HUES48 (cell line): ENCODE results near the gene SERPINE3.

Experiments used
- H3K27ac ChIP-seq: one replicate; pipeline ENCODE4 v1.7.0; 2013; ENCODE audit warnings: low read depth, low read length, inconsistent platforms
- H3K27me3 ChIP-seq: 2 replicates; pipeline ENCODE4 v1.6.1; 2013; ENCODE audit warnings: mild to moderate bottlenecking, low read length; ENCODE audit not compliant: control insufficient read depth, insufficient read depth
- H3K36me3 ChIP-seq: 2 replicates; pipeline ENCODE4 v1.6.1; 2013; ENCODE audit warnings: low read length; ENCODE audit not compliant: control insufficient read depth, insufficient read depth
- H3K4me1 ChIP-seq: 2 replicates; pipeline ENCODE4 v1.6.1; 2013; ENCODE audit warnings: mild to moderate bottlenecking, low read length; ENCODE audit not compliant: control insufficient read depth, insufficient read depth
- H3K4me3 ChIP-seq: 2 replicates; pipeline ENCODE4 v1.5.1; 2013; ENCODE audit warnings: mild to moderate bottlenecking, low read depth, low read length
- H3K9ac ChIP-seq: 2 replicates; pipeline ENCODE4 v1.6.1; 2013; ENCODE audit warnings: mild to moderate bottlenecking, low read depth, low read length, moderate library complexity
- H3K9me3 ChIP-seq: 2 replicates; pipeline ENCODE4 v1.6.1; 2013; ENCODE audit warnings: low read length; ENCODE audit not compliant: control insufficient read depth, insufficient read depth

The SERPINE3 gene

DNA sequence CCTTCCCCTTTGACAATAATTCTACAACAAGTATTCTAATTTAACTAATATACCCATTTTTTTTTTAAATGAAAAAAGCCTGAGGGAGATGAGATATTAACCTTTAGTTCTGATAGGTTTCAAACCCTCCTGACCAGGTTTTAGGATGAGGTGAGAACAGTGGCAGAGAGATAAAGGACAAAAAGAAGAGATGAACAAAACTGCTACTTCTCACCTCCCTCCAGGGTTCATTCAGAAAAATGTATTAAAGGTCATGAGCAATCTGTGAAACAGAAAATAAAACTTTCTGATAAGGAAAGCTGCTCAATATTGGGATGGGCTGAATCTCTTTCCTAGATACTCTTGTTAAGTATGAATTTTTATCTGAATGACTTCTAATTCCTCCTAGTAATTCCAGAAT lies 24.1 kb downstream of the SERPINE3 start:
- H3K4me1 ChIP-seq: peaks cover 6% of the 10 kb centered on the region; the same call in 1 of the 2 replicates
- H3K27me3 ChIP-seq: no peaks in the 10 kb centered on the region
- H3K36me3 ChIP-seq: peaks cover 64% of the 10 kb centered on the region
- H3K27ac ChIP-seq: no peak overlapping the region
- H3K9ac ChIP-seq: no peak overlapping the region
- H3K9me3 ChIP-seq: no peaks in the 10 kb centered on the region
- no peak overlapping the region for H3K4me3 ChIP-seq

DNA sequence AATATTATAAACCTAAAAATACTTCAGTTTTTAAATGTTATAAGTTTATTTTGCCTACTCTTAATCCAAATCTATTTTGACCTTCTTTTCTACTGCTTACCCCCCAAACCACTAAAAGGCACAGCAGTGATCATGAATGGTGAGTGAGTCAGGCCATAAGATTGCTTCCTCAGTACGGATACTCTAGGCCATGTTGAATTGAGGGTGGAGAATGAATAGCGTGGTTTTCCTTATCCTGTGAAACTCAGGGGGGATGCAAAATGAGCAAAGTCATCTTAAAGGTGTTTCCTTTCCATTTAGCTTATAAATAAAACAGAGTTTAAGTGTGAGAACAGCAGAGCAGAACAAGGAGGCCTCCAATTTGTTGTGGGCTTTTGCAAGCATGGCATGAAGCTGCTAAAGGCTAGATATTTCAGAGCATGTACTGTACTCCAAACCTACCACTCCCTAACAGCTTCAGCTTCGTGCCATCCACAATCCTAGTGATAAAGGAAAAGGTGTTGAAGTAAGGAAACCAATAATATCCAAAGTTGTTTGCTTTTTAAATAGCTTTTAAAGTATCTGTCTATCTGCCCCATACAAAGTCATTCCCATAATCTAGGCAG lies 25.0 kb downstream of the SERPINE3 start:
- Histone ChIP-seq H3K4me3 (no peak overlapping the region), H3K27ac (peak overlapping the region; percentile 42), H3K27me3 (no peaks in the 10 kb centered on the region), H3K9ac (no peak overlapping the region), H3K9me3 (no peaks in the 10 kb centered on the region), H3K36me3 (peaks cover 72% of the 10 kb centered on the region), H3K4me1 (peaks cover 6% of the 10 kb centered on the region; the same call in 1 of the 2 replicates)

DNA sequence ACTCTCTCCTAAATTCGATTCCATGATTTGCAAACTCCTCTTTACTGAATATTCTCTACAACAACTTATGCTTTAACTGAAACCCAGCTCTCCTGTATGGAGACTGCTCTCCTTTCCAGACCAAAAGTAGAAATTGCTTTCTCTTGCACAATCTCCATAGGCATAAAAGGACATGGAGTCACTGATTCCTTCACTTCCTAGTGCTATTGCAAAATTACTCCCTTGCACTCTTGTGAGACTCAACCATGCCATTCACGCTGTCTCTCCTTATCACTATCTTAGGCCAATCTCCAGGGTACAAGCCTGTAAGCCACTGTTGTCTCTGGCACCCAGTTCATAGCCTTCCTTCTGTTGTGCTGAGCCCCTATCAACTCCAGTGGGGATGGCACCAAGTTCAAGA lies 30.6 kb downstream of the SERPINE3 start:
- H3K9ac ChIP-seq: no peak overlapping the region
- H3K4me1 ChIP-seq: peaks cover 18% of the 10 kb centered on the region
- no peaks in the 10 kb centered on the region for H3K27me3 ChIP-seq
- no peak overlapping the region for H3K4me3 ChIP-seq
- H3K9me3 ChIP-seq: no peaks in the 10 kb centered on the region
- H3K27ac ChIP-seq: no peak overlapping the region
- peaks cover 87% of the 10 kb centered on the region for H3K36me3 ChIP-seq

DNA sequence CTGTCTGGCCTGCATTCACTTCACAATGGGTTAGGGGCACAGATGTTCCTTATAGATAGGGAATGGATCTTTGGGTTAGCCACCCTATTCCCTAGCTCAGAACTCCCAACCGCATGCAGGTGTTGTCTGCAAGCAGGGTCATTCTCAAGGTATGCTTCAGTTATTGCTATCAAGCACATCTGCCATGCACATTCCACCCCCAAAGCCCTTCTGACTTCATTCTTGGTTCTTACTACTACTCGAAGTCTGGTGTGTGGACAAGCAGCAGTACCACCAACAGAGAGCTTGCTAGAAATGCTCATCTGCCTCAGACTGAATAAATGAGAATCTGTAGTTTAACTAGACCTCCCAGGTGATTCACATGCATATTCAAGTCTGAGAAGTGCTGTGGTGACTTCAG lies 31.3 kb downstream of the SERPINE3 start:
- no peaks in the 10 kb centered on the region for H3K27me3 ChIP-seq
- H3K4me1 ChIP-seq: peaks cover 18% of the 10 kb centered on the region
- peaks cover 87% of the 10 kb centered on the region for H3K36me3 ChIP-seq
- H3K4me3 ChIP-seq: no peak overlapping the region
- H3K9ac ChIP-seq: no peak overlapping the region
- H3K9me3 ChIP-seq: no peaks in the 10 kb centered on the region
- H3K27ac ChIP-seq: no peak overlapping the region

DNA sequence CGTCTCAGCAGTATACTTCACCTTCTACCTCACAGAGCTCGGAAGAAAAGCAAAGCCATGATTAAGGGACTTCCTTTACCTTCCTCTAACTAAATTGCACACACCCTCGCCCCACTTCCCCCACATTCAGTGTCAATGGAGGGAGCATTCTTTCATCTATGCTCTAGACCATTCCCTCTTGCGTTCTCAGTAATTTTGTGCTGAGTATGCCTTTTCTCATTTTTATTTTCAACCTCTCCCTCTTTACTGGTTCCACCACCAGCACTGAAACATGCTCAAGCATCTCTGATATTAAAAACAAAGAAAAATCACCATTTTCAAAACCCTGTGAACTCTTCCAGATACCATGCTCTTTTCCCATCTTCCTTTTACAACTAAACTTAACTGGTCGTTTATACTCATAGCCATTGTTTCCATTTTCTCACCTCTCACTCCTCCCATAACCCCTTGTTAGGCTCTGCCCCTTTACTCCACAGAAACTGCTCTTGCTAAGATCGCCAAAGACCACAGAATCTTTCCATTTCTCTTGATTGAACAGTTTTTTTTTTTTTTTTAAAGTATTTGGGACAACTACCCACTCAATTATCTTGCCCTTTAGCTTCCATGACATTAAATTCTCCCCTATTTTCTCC lies 32.4 kb downstream of the SERPINE3 start:
- Histone ChIP-seq H3K27ac (no peak overlapping the region), H3K27me3 (no peaks in the 10 kb centered on the region), H3K4me1 (peaks cover 18% of the 10 kb centered on the region), H3K9me3 (no peaks in the 10 kb centered on the region), H3K4me3 (no peak overlapping the region), H3K9ac (no peak overlapping the region), H3K36me3 (peaks cover 87% of the 10 kb centered on the region)

DNA sequence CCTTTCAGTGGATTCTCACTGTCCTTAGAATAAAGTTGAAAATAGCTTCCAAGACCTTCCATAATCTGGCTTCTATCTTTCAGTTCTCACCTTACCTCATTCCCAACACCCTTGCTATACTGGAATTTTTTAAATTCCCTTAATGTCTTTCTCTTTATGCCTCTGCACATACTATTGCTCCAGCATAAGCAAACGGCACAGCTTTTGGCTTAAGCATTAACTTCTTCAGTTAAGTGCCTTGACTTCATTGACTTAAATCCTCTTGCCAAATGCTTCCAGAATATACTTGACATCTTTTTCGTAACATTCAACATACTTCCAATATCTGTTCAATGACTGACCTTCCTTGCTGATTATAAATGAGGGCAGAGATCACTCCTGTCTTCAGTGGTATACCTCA lies 34.0 kb downstream of the SERPINE3 start:
- Histone ChIP-seq H3K36me3 (peaks cover 87% of the 10 kb centered on the region), H3K9me3 (no peaks in the 10 kb centered on the region), H3K27me3 (no peaks in the 10 kb centered on the region), H3K4me1 (peaks cover 18% of the 10 kb centered on the region), H3K27ac (no peak overlapping the region), H3K4me3 (no peak overlapping the region), H3K9ac (no peak overlapping the region)

DNA sequence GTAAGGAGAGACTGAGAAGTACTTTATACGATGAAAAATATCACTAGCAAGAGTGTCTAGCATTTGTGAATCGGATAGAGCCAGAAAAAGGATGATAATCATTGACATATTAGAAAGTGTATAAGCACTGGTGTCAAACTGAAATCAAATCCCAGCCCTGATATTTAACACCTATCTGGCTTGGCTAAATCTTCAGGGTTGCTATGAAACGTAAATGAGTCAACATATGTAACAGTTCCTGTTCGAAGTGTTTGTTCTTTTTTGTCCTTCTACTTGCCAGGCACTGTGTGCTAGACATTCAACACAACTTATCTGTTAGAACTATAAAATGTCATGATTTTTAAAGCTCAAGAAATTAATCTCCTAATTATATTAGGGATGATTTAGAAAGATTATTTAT lies 40.8 kb downstream of the SERPINE3 start:
- H3K9ac ChIP-seq: no peak overlapping the region
- H3K27me3 ChIP-seq: no peaks in the 10 kb centered on the region
- H3K4me3 ChIP-seq: no peak overlapping the region
- H3K4me1 ChIP-seq: no peaks in the 10 kb centered on the region
- H3K9me3 ChIP-seq: no peaks in the 10 kb centered on the region
- no peak overlapping the region for H3K27ac ChIP-seq
- H3K36me3 ChIP-seq: peaks cover 89% of the 10 kb centered on the region

DNA sequence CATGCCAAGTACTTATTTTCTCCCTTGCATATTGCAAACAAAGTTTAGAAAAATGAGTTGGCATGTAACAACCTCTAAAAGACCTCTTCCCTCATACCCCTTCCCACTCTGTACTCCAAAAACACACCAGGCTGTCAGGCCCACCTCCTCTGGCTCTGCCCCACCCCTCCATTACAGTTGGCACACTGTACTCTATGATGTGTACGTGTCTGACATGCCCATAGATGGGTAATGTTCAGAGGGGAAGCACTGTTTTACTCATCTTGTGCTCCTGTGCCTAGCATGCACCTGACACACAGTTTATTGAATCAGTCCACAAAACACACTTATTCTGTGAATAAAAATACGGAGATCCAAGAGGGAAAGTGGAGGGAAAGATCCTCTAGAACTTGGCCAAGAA lies 45.6 kb downstream of the SERPINE3 start:
- peaks cover 61% of the 10 kb centered on the region for H3K36me3 ChIP-seq
- no peak overlapping the region for H3K27ac ChIP-seq
- H3K9me3 ChIP-seq: no peaks in the 10 kb centered on the region
- H3K9ac ChIP-seq: no peak overlapping the region
- no peaks in the 10 kb centered on the region for H3K4me1 ChIP-seq
- no peaks in the 10 kb centered on the region for H3K27me3 ChIP-seq
- H3K4me3 ChIP-seq: no peak overlapping the region

DNA sequence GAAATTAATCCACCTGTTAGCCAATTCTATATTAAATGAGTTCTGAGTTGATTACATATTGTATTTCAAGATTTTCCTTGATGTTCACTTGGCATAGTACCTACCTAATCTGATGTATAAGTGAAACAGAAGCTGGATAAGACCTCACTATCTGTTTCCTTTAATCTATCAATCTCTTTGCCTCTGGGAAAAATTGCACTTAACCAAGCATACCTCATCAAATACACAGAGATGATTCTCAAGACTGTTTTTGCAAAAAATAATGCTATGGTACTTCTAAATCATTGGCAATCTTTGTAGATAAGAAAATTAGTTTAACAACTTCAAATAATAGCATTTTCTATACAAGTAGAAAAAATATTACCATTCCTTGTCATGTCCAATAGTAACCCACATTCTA lies 55.2 kb downstream of the SERPINE3 start:
- H3K36me3 ChIP-seq: peaks cover 17% of the 10 kb centered on the region
- no peak overlapping the region for H3K9ac ChIP-seq
- no peak overlapping the region for H3K4me3 ChIP-seq
- peaks cover 24% of the 10 kb centered on the region for H3K4me1 ChIP-seq
- H3K9me3 ChIP-seq: no peaks in the 10 kb centered on the region
- H3K27ac ChIP-seq: no peak overlapping the region
- H3K27me3 ChIP-seq: no peaks in the 10 kb centered on the region

DNA sequence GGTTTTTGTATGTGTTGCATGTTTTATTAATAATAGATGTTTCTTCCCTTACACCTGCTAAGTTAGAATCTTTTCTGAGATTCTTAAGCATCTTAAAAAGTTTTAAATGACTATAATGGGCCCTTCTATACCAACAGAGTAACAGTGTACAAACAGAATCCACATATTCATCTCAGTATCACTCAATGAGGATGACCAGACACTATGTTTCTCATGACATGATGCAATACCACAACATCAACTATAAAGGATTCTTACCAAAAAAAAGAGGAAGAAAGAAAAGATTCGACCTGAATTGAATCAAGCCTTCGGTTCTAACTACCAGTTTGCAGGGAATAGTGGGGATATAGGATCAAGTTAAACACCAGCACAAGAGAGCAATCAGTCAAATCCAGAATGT lies 56.9 kb downstream of the SERPINE3 start:
- Histone ChIP-seq H3K4me3 (no peak overlapping the region), H3K36me3 (peaks cover 11% of the 10 kb centered on the region), H3K9me3 (no peaks in the 10 kb centered on the region), H3K9ac (no peak overlapping the region), H3K4me1 (peaks cover 19% of the 10 kb centered on the region), H3K27me3 (no peaks in the 10 kb centered on the region), H3K27ac (no peak overlapping the region)

DNA sequence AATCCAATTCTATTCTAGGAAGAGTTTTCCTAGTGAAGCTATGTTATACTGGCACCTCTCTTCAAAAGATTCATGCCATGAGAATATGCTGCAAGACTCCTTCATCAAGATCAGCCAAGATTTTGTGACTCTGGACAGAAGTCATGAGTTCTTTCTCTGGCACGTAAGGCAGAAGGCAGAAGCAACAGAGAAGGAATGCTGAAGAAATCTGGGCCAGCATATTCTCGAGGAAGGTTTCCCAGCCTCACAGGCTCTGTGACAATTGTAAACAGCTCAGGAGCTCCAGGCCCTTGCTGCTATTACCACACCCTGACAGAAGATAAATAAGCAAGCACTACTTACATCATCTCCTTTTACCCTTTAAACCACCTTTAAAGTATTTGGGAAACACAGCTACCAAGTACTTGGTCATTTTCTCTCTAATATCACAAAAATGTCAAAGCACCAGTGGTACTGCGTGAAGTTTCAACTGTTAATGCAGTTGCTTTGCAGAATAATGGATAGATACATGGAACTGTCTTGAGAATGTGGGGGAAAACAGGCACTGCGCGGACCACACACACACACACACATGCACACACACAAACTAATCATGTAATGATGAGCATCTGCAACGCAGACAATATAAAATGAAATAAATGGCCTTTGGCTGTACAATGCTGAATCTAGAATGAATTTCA lies 57.9 kb downstream of the SERPINE3 start:
- H3K27ac ChIP-seq: peak overlapping the region; percentile 67
- no peaks in the 10 kb centered on the region for H3K27me3 ChIP-seq
- no peak overlapping the region for H3K4me3 ChIP-seq
- H3K9ac ChIP-seq: no peak overlapping the region
- peaks cover 11% of the 10 kb centered on the region for H3K36me3 ChIP-seq
- H3K9me3 ChIP-seq: no peaks in the 10 kb centered on the region
- peaks cover 19% of the 10 kb centered on the region for H3K4me1 ChIP-seq
